Karpas-422 (cell line): Measurements from ENCODE around the gene DECR2. TPM values are rescaled to one million over a fixed set of nuclear protein-coding genes. Genes with fewer than 3 reads are reported as not detected.
A peak's percentile ranks its signal among the peaks of the same experiment; 100 is the strongest.
"Not testable (repeated sequence)": the region's sequence is repeated elsewhere in the genome, so short reads cannot be mapped to it uniquely, and the experiment has no call there.

Source experiments
- DNase-seq: peaks from one replicate; pipeline ENCODE4 v3.0.0-alpha.2; 2015
- H2AFZ ChIP-seq: fragments of 200-600 bp; sonication (generic); 2 replicates; pipeline ENCODE4 v1.6.1; 2014; ENCODE audit warnings: antibody characterized with exemption, low read length, mixed read lengths
- H3K27ac ChIP-seq: fragments of 200-600 bp; sonication (generic); 2 replicates; pipeline ENCODE4 v1.5.1; 2014; ENCODE audit warnings: mild to moderate bottlenecking, low read length, moderate library complexity
- H3K27me3 ChIP-seq: fragments of 200-600 bp; sonication (generic); 2 replicates; pipeline ENCODE4 v1.6.1; 2014; ENCODE audit warnings: low read length, mixed read lengths
- H3K36me3 ChIP-seq: fragments of 200-600 bp; sonication (generic); 2 replicates; pipeline ENCODE4 v1.6.1; 2014; ENCODE audit warnings: low read length, mixed read lengths; ENCODE audit not compliant: insufficient read depth
- H3K4me1 ChIP-seq: fragments of 200-600 bp; sonication (generic); 2 replicates; pipeline ENCODE4 v1.6.1; 2014; ENCODE audit warnings: mild to moderate bottlenecking, low read length, mixed read lengths
- H3K4me2 ChIP-seq: fragments of 200-600 bp; sonication (generic); 2 replicates; pipeline ENCODE4 v1.6.1; 2014; ENCODE audit warnings: low read length, low read depth, mild to moderate bottlenecking; ENCODE audit not compliant: poor library complexity, severe bottlenecking
- H3K4me3 ChIP-seq: fragments of 200-600 bp; sonication (generic); 2 replicates; pipeline ENCODE4 v1.5.1; 2014; ENCODE audit warnings: mild to moderate bottlenecking, antibody characterized with exemption, low read length, mixed read lengths
- H3K79me2 ChIP-seq: fragments of 200-600 bp; sonication (generic); 2 replicates; pipeline ENCODE4 v1.6.1; 2014; ENCODE audit warnings: mild to moderate bottlenecking, low read length, mixed read lengths
- H3K9ac ChIP-seq: fragments of 200-600 bp; sonication (generic); 2 replicates; pipeline ENCODE4 v1.6.0; 2014; ENCODE audit warnings: low read length
- H3K9me2 ChIP-seq: fragments of 200-600 bp; sonication (generic), shearing (Covaris generic); replicated peaks from 2 replicates; pipeline ENCODE4 v1.6.0; 2014; ENCODE audit warnings: mild to moderate bottlenecking, low read length, moderate library complexity; ENCODE audit not compliant: insufficient read depth
- H3K9me3 ChIP-seq: fragments of 300-700, 200-600 bp; sonication (generic); 2 replicates; pipeline ENCODE4 v1.6.1; 2014; ENCODE audit warnings: low read length, mixed read lengths
- H4K20me1 ChIP-seq: fragments of 200-600 bp; sonication (generic); 2 replicates; pipeline ENCODE4 v1.6.1; 2014; ENCODE audit warnings: mild to moderate bottlenecking, antibody characterized with exemption, low read length, low read depth; ENCODE audit not compliant: insufficient read depth
- total RNA-seq: library from RNA; depleted of rRNA; stranded (reverse); fragments of >200 nt; shearing (Covaris generic); gene quantifications from 2 replicates; pipeline ENCODE4 v1.2.3, GENCODE V29; 2014; ENCODE audit warnings: low replicate concordance

DECR2 gene
- total RNA-seq, 1 experiment from 2014 or later = 5.3 TPM

DNA sequence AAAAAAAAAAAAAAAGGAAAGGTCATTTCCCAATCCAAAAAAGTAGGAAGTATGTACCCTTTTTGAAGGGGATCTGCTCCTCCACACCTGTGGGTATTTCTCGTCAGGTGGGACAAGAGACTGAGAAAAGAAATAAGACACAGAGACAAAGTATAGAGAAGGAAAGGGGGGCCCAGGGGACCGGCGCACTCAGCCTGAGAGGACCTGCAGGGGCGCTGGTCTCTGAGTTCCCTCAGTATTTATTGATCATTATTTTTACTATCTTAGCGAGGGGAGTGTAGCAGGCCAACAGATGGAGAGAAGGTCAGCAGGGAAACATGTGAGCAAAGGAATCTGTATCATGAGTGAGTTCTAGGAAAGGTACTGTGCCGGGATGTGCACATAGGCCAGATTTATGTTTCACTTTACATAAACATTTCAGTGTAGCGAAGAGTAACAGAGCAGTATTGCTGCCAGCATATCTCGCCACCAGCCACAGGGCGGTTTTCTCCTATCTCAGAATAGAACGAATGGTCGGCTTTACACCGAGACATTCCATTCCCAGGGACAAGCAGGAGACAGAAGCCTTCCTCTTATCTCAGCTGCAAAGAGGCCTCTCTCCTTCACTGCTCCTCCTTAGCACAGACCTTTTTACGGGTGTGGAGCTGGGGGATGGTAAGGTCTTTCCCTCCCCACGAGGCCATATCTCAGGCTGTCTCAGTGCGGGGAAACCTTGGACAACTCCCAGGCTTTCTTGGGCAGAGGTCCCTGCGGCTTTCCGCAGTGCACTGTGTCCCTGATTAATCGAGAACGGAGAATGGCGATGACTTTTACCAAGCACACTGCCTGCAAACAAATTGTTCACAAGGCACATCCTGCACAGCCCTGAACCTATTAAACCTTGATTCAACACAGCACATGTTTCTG, 13.7 kb upstream of the DECR2 start:
- not testable (repeated sequence) for H3K9me2 ChIP-seq, H3K4me1 ChIP-seq, H4K20me1 ChIP-seq, H3K36me3 ChIP-seq, H3K27ac ChIP-seq, H3K9ac ChIP-seq, H2AFZ ChIP-seq, DNase-seq, H3K27me3 ChIP-seq, H3K4me3 ChIP-seq, H3K4me2 ChIP-seq, H3K9me3 ChIP-seq, H3K79me2 ChIP-seq

DNA sequence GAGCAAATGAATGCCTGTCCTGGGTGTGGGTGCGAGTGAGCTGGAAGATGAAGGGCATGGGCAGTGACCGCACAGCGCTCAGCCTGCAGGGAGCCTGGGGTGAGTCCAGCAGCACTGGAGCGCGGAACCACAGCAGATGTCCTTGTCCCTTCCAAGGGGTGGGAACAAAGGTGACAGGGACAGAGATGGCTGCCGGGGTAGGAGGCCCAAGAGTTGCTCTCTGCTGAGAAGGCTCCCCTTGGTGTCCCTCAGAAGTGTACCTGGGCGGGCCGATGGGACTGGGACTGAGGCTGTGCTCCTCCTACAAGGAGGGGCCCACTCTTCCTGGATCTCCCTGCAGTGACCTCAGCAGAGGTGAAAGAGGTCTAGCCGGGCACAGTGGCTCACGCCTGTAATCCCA, 12.3 kb upstream of the DECR2 start:
- Histone ChIP-seq H3K27ac (no peak overlapping the region), H3K4me1 (no peaks in the 10 kb centered on the region), H4K20me1 (no peaks in the 10 kb centered on the region), H3K4me2 (no peak overlapping the region), H3K4me3 (no peak overlapping the region), H3K36me3 (no peaks in the 10 kb centered on the region), H2AFZ (no peak overlapping the region), H3K9me3 (peaks cover 3% of the 10 kb centered on the region; the same call in 1 of the 2 replicates), H3K27me3 (no peaks in the 10 kb centered on the region), H3K79me2 (no peaks in the 10 kb centered on the region), H3K9ac (no peak overlapping the region), H3K9me2 (no peaks in the 10 kb centered on the region)
- DNase-seq = no peak

- DNase-seq = peak; percentile 93
- H3K27me3 ChIP-seq = no peaks in the 10 kb centered on the region
- no peak overlapping the region for H3K9ac ChIP-seq
- H3K4me1 ChIP-seq = peaks cover 6% of the 10 kb centered on the region
- no peaks in the 10 kb centered on the region for H3K79me2 ChIP-seq
- H3K9me2 ChIP-seq = no peaks in the 10 kb centered on the region
- H3K36me3 ChIP-seq = no peaks in the 10 kb centered on the region
- no peak overlapping the region for H3K4me2 ChIP-seq
- H3K27ac ChIP-seq = no peak overlapping the region
- no peak overlapping the region for H3K4me3 ChIP-seq
- no peaks in the 10 kb centered on the region for H4K20me1 ChIP-seq
- peaks cover 3% of the 10 kb centered on the region; the same call in 1 of the 2 replicates for H3K9me3 ChIP-seq
- no peak overlapping the region for H2AFZ ChIP-seq
Observed at GRCh38 chr16:391885-392335, 9.8 kb upstream of the DECR2 start.

DNA sequence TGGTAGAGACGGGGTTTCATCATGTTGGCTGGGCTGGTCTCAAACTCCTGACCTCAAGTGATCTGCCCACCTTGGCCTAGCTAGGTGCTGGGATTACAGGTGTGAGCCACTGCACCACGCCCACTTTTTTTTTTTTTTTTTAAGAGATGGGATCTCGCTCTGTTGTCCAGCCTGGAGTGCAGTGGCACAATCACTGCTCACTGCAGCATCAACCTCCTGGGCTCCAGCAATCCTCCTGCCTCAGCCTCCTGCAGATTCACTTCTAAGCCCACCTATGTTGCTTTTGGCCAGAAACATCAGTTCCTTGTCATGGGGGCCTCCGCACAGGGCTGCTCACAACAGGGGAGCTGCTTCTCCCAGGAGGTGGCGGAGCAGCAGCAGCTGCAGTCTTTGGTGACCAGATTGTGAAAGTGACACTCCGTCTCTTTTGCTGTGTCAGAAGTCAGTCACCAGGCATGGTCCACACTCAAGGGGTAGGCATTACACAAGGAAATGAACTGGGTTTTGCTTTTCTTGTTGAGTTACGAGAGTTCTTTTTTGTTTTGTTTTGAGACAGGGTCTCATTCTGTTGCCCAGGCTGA, 9.1 kb upstream of the DECR2 start:
- Histone ChIP-seq H3K36me3 (no peaks in the 10 kb centered on the region), H3K4me1 (peaks cover 6% of the 10 kb centered on the region), H3K9me2 (no peaks in the 10 kb centered on the region), H3K4me3 (no peak overlapping the region), H3K27me3 (no peaks in the 10 kb centered on the region), H3K9me3 (peaks cover 3% of the 10 kb centered on the region; the same call in 1 of the 2 replicates), H3K27ac (no peak overlapping the region), H3K9ac (no peak overlapping the region), H2AFZ (no peak overlapping the region), H3K79me2 (no peaks in the 10 kb centered on the region), H4K20me1 (no peaks in the 10 kb centered on the region), H3K4me2 (no peak overlapping the region)
- DNase-seq = no peak

- Histone ChIP-seq H3K27me3 (no peaks in the 10 kb centered on the region), H4K20me1 (0 out of 2 replicates have a peak, but pooled peaks cover 7% of the 10 kb centered on the region), H3K4me3 (0 out of 2 replicates have a peak overlapping the region, but pooled peaks have one; percentile 58), H3K27ac (no peak overlapping the region), H2AFZ (no peak overlapping the region), H3K9me3 (peaks cover 3% of the 10 kb centered on the region; the same call in 1 of the 2 replicates), H3K79me2 (no peaks in the 10 kb centered on the region), H3K4me2 (no peak overlapping the region), H3K9ac (peak overlapping the region; percentile 65; the same call in 1 of the 2 replicates), H3K4me1 (peaks cover 36% of the 10 kb centered on the region), H3K36me3 (no peaks in the 10 kb centered on the region), H3K9me2 (no peaks in the 10 kb centered on the region)
- DNase-seq = no peak
Observed at GRCh38 chr16:396199-396598, 5.5 kb upstream of the DECR2 start.

- peaks cover 36% of the 10 kb centered on the region for H3K4me1 ChIP-seq
- peak overlapping the region; percentile 54 for H3K4me2 ChIP-seq
- H3K4me3 ChIP-seq = peak overlapping the region; percentile 58
- 0 out of 2 replicates have a peak, but pooled peaks cover 7% of the 10 kb centered on the region for H4K20me1 ChIP-seq
- no peaks in the 10 kb centered on the region for H3K36me3 ChIP-seq
- peaks cover 3% of the 10 kb centered on the region; the same call in 1 of the 2 replicates for H3K9me3 ChIP-seq
- peak overlapping the region; percentile 65 for H3K9ac ChIP-seq
- H3K79me2 ChIP-seq = no peaks in the 10 kb centered on the region
- peak overlapping the region; percentile 81; the same call in 1 of the 2 replicates for H2AFZ ChIP-seq
- no peak overlapping the region for H3K27ac ChIP-seq
- peak; percentile 67 for DNase-seq
- H3K27me3 ChIP-seq = no peaks in the 10 kb centered on the region
- no peaks in the 10 kb centered on the region for H3K9me2 ChIP-seq
Observed at GRCh38 chr16:396605-397004, 5.1 kb upstream of the DECR2 start.

- Histone ChIP-seq H2AFZ (peak within 1 kb of the TSS; percentile 81; the same call in 1 of the 2 replicates), H3K27ac (peak within 1 kb of the TSS; percentile 61)
- peak; percentile 71 for DNase-seq
Observed at GRCh38 chr16:397135-397661, 4.5 kb upstream of the DECR2 start, which contains the start of gene NME4. Gene NME4, plus strand, starts transcription at chr16:397199. Its CDS starts 24 bp downstream, at chr16:397223.

More at GRCh38 chr16:397135-397661, 4.5 kb upstream of the DECR2 start, which contains the start of gene NME4:
- H3K9me2 ChIP-seq = no peaks in the 10 kb centered on the region
- no peaks in the 10 kb centered on the region for H3K79me2 ChIP-seq
- peaks cover 41% of the 10 kb centered on the region for H3K4me1 ChIP-seq
- 0 out of 2 replicates have a peak, but pooled peaks cover 7% of the 10 kb centered on the region for H4K20me1 ChIP-seq
- no peaks in the 10 kb centered on the region for H3K27me3 ChIP-seq
- H3K4me3 ChIP-seq = peak within 1 kb of the TSS; percentile 66
- no peaks in the 10 kb centered on the region; the same call in 1 of the 2 replicates for H3K9me3 ChIP-seq
- H3K4me2 ChIP-seq = peak within 1 kb of the TSS; percentile 61
- peak within 1 kb of the TSS; percentile 80 for H3K9ac ChIP-seq
- no peaks in the 10 kb centered on the region for H3K36me3 ChIP-seq
